IMR-90 (cell line): Measurements from ENCODE around the gene PHOSPHO1. TPM values are rescaled to one million over a fixed set of nuclear protein-coding genes. Genes with fewer than 3 reads are reported as not detected.

Experiments
- ATAC-seq: fragments of 200-7000 bp; cut with Tn5 transposase; 2 replicates; pipeline ENCODE4 v1.9.1; 2020; ENCODE audit warnings: low read depth, mild to moderate bottlenecking, moderate library complexity
- BruUV-seq: library from RNA; stranded (reverse); fragments of 400-500 nt; replicated peaks from 2 replicates; lab custom pipeline; 2021; lab: Mats Ljungman, UMichigan
- CTCF ChIA-PET: fragments of 300-600 bp; formaldehyde crosslinking; extraction: SDS; loops from one replicate; lab custom pipeline; 2021; ENCODE audit warnings: antibody characterized with exemption; lab: Yijun Ruan, JAX
- POLR2A ChIA-PET: fragments of 300-600 bp; sonication (Branson Sonifier 250); formaldehyde crosslinking; loops from one replicate; lab custom pipeline; 2022; ENCODE audit warnings: antibody characterized with exemption; ENCODE audit not compliant: unreplicated experiment; lab: Charles Lee
- DNase-seq: peaks from one replicate; pipeline ENCODE4 v3.0.0; 2013
- H2AFZ ChIP-seq: replicated peaks from 2 replicates; pipeline ENCODE3; 2013; ENCODE audit warnings: low read length, mild to moderate bottlenecking; ENCODE audit not compliant: poor library complexity
- H2AK5ac ChIP-seq: 2 replicates; pipeline ENCODE4 v1.6.1; 2013; ENCODE audit warnings: low read depth, low read length, inconsistent platforms
- H2AK9ac ChIP-seq: replicated peaks from 2 replicates; pipeline ENCODE3; 2013; ENCODE audit warnings: mild to moderate bottlenecking, low read depth, low read length, moderate library complexity; ENCODE audit not compliant: poor library complexity
- H2BK120ac ChIP-seq: 2 replicates; pipeline ENCODE4 v1.6.1; 2013; ENCODE audit warnings: low read depth, low read length, inconsistent platforms
- H2BK15ac ChIP-seq: 3 replicates; pipeline ENCODE4 v1.6.1; 2013; ENCODE audit warnings: low read depth, low read length, inconsistent platforms
- H2BK20ac ChIP-seq: 2 replicates; pipeline ENCODE4 v1.6.1; 2013; ENCODE audit warnings: low read depth, mild to moderate bottlenecking, inconsistent platforms, low read length, moderate library complexity
- H2BK5ac ChIP-seq: 2 replicates; pipeline ENCODE4 v1.6.1; 2013; ENCODE audit warnings: mild to moderate bottlenecking, low read depth, low read length, inconsistent platforms; ENCODE audit not compliant: poor library complexity, severe bottlenecking
- H3K14ac ChIP-seq: replicated peaks from 2 replicates; pipeline ENCODE4 v1.6.1; 2013; ENCODE audit warnings: low read depth, low read length, inconsistent platforms
- H3K18ac ChIP-seq: 2 replicates; pipeline ENCODE4 v1.6.1; 2013; ENCODE audit warnings: low read depth, low read length, control low read depth
- H3K23ac ChIP-seq: 2 replicates; pipeline ENCODE4 v1.6.1; 2013; ENCODE audit warnings: low read depth, low read length, inconsistent platforms
- H3K27ac ChIP-seq: 2 replicates; pipeline ENCODE4 v1.5.1; 2013; ENCODE audit warnings: mild to moderate bottlenecking, control low read depth, low read length; ENCODE audit not compliant: insufficient read depth
- H3K27me3 ChIP-seq: 2 replicates; pipeline ENCODE4 v1.6.1; 2013; ENCODE audit warnings: low read length; ENCODE audit not compliant: control insufficient read depth, insufficient read depth
- H3K36me3 ChIP-seq: 2 replicates; pipeline ENCODE4 v1.6.1; 2013; ENCODE audit warnings: low read length, mixed read lengths; ENCODE audit not compliant: control insufficient read depth, insufficient read depth
- H3K4ac ChIP-seq: 2 replicates; pipeline ENCODE4 v1.6.1; 2013; ENCODE audit warnings: low read depth, low read length, inconsistent platforms
- H3K4me1 ChIP-seq: 2 replicates; pipeline ENCODE4 v1.6.1; 2013; ENCODE audit warnings: low read length, mixed read lengths; ENCODE audit not compliant: control insufficient read depth, insufficient read depth
- H3K4me2 ChIP-seq: 2 replicates; pipeline ENCODE4 v1.6.1; 2013; ENCODE audit warnings: low read depth, mild to moderate bottlenecking, control low read depth, low read length, moderate library complexity
- H3K4me3 ChIP-seq: 2 replicates; pipeline ENCODE4 v1.5.1; 2013; ENCODE audit warnings: low read depth, mild to moderate bottlenecking, control low read depth, low read length, moderate library complexity; ENCODE audit not compliant: insufficient read depth
- H3K56ac ChIP-seq: 2 replicates; pipeline ENCODE4 v1.6.1; 2013; ENCODE audit warnings: low read length, inconsistent platforms; ENCODE audit not compliant: insufficient read depth; ENCODE audit errors: extremely low read depth
- H3K79me1 ChIP-seq, 2 experiments: 2 replicates each; pipeline ENCODE4 v1.6.1; 2013; ENCODE audit warnings: low read length in 2 of 2, inconsistent platforms in 1 of 2, low read depth in 1 of 2
- H3K9ac ChIP-seq: 2 replicates; pipeline ENCODE4 v1.6.1; 2013; ENCODE audit warnings: low read depth, low read length, control low read depth
- H3K9me1 ChIP-seq: 2 replicates; pipeline ENCODE4 v1.6.1; 2013; ENCODE audit warnings: low read length, inconsistent platforms; ENCODE audit not compliant: insufficient read depth
- H3K9me3 ChIP-seq: 2 replicates; pipeline ENCODE4 v1.6.1; 2013; ENCODE audit warnings: low read length; ENCODE audit not compliant: control insufficient read depth, insufficient read depth
- H4K20me1 ChIP-seq: 2 replicates; pipeline ENCODE4 v1.6.1; 2013; ENCODE audit warnings: low read length, inconsistent platforms; ENCODE audit not compliant: insufficient read depth
- H4K5ac ChIP-seq: 2 replicates; pipeline ENCODE4 v1.6.1; 2013; ENCODE audit warnings: mild to moderate bottlenecking, low read depth, low read length, control low read depth
- H4K8ac ChIP-seq, 2 experiments: 2 replicates each; pipeline ENCODE4 v1.6.1; 2013; ENCODE audit warnings: low read depth in 2 of 2, low read length in 2 of 2, control low read depth in 1 of 2, inconsistent platforms in 1 of 2
- H4K91ac ChIP-seq: 2 replicates; pipeline ENCODE4 v1.6.1; 2013; ENCODE audit warnings: low read depth, low read length, inconsistent platforms; ENCODE audit not compliant: insufficient read depth
- BHLHE40 ChIP-seq: fragments of 150-350 bp; IDR thresholded peaks from 2 replicates; pipeline ENCODE4 v1.6.1; 2016; ENCODE audit warnings: mild to moderate bottlenecking, low read depth, low read length
- CEBPB ChIP-seq: IDR thresholded peaks from 2 replicates; pipeline ENCODE4 v1.6.1; 2012; ENCODE audit warnings: low read depth, low read length, improper control_type of control experiment
- CHD1 ChIP-seq: IDR thresholded peaks from 2 replicates; pipeline ENCODE4 v1.6.1; 2012; ENCODE audit warnings: low read depth, low read length, improper control_type of control experiment
- ELK1 ChIP-seq: fragments of 150-350 bp; IDR thresholded peaks from 2 replicates; pipeline ENCODE4 v1.6.1; 2016; ENCODE audit warnings: low read depth, mild to moderate bottlenecking, low read length, moderate library complexity, borderline replicate concordance
- FOS ChIP-seq: fragments of 150-350 bp; IDR thresholded peaks from 2 replicates; pipeline ENCODE4 v1.6.1; 2016; ENCODE audit warnings: low read depth, low read length
- MAFK ChIP-seq: IDR thresholded peaks from 2 replicates; pipeline ENCODE4 v1.6.1; 2012; ENCODE audit warnings: low read depth, low read length, improper control_type of control experiment
- MXI1 ChIP-seq: IDR thresholded peaks from 2 replicates; pipeline ENCODE4 v1.6.1; 2012; ENCODE audit warnings: low read depth, mild to moderate bottlenecking, low read length, moderate library complexity, borderline replicate concordance
- NFE2L2 ChIP-seq: fragments of 150-350 bp; IDR thresholded peaks from 2 replicates; pipeline ENCODE4 v1.6.1; 2016; ENCODE audit warnings: low read depth, mild to moderate bottlenecking, low read length
- POLR2A ChIP-seq: IDR thresholded peaks from 2 replicates; pipeline ENCODE4 v1.6.1; 2012; ENCODE audit warnings: mild to moderate bottlenecking, low read depth, low read length
- RAD21 ChIP-seq: IDR thresholded peaks from 2 replicates; pipeline ENCODE4 v1.6.1; 2012; ENCODE audit warnings: low read length, improper control_type of control experiment
- SMC3 ChIP-seq: fragments of 150-350 bp; IDR thresholded peaks from 2 replicates; pipeline ENCODE4 v1.6.1; 2016; ENCODE audit warnings: low read depth, mild to moderate bottlenecking, antibody characterized with exemption, low read length, moderate library complexity
- WGBS, 2 experiments: methylation state at CpG; one replicate each; pipeline versions ENCODE4 v1.1.5 to v1.1.7; 2013; ENCODE audit warnings: missing lambda C conversion rate in 2 of 2; ENCODE audit not compliant: insufficient read length in 1 of 2; ENCODE audit errors: extremely low coverage in 2 of 2; 5-methylcytosine and 5-hydroxymethylcytosine counted together
- dilution Hi-C: fragments of 300-500 bp; cut with HindIII; formaldehyde crosslinking; loops from one replicate; pipeline ENCODE4 v1.14.3; 2018; ENCODE audit warnings: low sequenced_read_pairs; ENCODE audit not compliant: unreplicated experiment
- in situ Hi-C: fragments of 300-500 bp; cut with MboI; formaldehyde crosslinking; loops from 3 replicates; pipeline ENCODE4 v1.14.3; 2019; ENCODE audit warnings: low sequenced_read_pairs, inconsistent platforms, mixed read lengths
- intact Hi-C: fragments of 100-400 bp; cut with micrococcal nuclease; formaldehyde crosslinking; loops from 2 replicates; pipeline ENCODE4 v1.10.0; 2022
- polyA plus RNA-seq, 3 experiments: library from polyadenylated mRNA; depleted of rRNA; stranded (reverse); fragments of >200 nt; gene quantifications; 2 replicates each; pipeline ENCODE4 v1.2.3, GENCODE V29; 2012; ENCODE audit warnings: low replicate concordance in 1 of 3
- total RNA-seq: library from RNA; depleted of rRNA; stranded (reverse); fragments of >200 nt; gene quantifications from 2 replicates; pipeline ENCODE4 v1.2.3, GENCODE V29; 2012

PHOSPHO1 gene
- total and polyA plus RNA-seq, 2 of the 4 experiments (the other 2 are of a cell fraction) = under 0.01 to 0.48 TPM

GRCh38 chr17:49203796-49204195, 26.8 kb downstream of the PHOSPHO1 start:
- H3K9me1 ChIP-seq = peaks cover 3% of the 10 kb centered on the region
- ChIA-PET POLR2A (no interaction called here), CTCF (interaction anchor here (1.8 kb wide), 1 partner anchor 23 kb away, joined by 8 read pairs; no protein-coding TSS in a partner anchor)
- H2BK5ac ChIP-seq = no peak overlapping the region
- H4K20me1 ChIP-seq = no peaks in the 10 kb centered on the region
- in situ Hi-C loops (no loop called here), intact Hi-C loops (no loop called here), dilution Hi-C loops (no loop called here)
- H4K91ac ChIP-seq = no peak overlapping the region
- H3K27me3 ChIP-seq = peaks cover 11% of the 10 kb centered on the region; the same call in 1 of the 2 replicates
- H4K8ac ChIP-seq = no peak overlapping the region
- no peak for DNase-seq
- no peak for ATAC-seq
- H3K9ac ChIP-seq = no peak overlapping the region
- no peak overlapping the region for H2BK20ac ChIP-seq
- H3K14ac ChIP-seq = no peak overlapping the region
- H3K4ac ChIP-seq = no peak overlapping the region
- no peak overlapping the region for H2BK120ac ChIP-seq
- H3K4me1 ChIP-seq = no peaks in the 10 kb centered on the region
- peak overlapping the region; percentile 59; the same call in 1 of the 2 replicates for H2AK5ac ChIP-seq
- WGBS, 2 experiments = 67% methylated on average over 1 of the region's 2 CpGs; no CpG with 5 or more reads in 1 of the 2 experiments
- H3K9me3 ChIP-seq = no peaks in the 10 kb centered on the region
- no peak overlapping the region for H3K4me2 ChIP-seq
- BruUV-seq = no TSS peak
- H3K27ac ChIP-seq = no peak overlapping the region
- no peak overlapping the region for H4K5ac ChIP-seq
- TF ChIP-seq ELK1 (no peak), SMC3 (no peak), RAD21 (no peak), NFE2L2 (no peak), FOS (no peak), POLR2A (no peak), CHD1 (no peak), CEBPB (no peak), MAFK (no peak), MXI1 (no peak), BHLHE40 (no peak)
- H2AFZ ChIP-seq = no peak overlapping the region
- H2AK9ac ChIP-seq = no peak overlapping the region
- H2BK15ac ChIP-seq = no peak overlapping the region
- no peak overlapping the region for H3K4me3 ChIP-seq
- no peak overlapping the region for H3K18ac ChIP-seq
- H3K79me1 ChIP-seq = no peaks in the 10 kb centered on the region
- no peaks in the 10 kb centered on the region for H3K36me3 ChIP-seq
- no peak overlapping the region for H3K23ac ChIP-seq
- H3K56ac ChIP-seq = no peak overlapping the region
